HG03354 (cell line): ENCODE measurements around the gene PATZ1.

ENCODE experiments used
- ATAC-seq: cut with Tn5 transposase; IDR thresholded peaks from one replicate; pipeline ENCODE4 v1.9.1; 2021; ENCODE audit warnings: mild to moderate bottlenecking; ENCODE audit not compliant: unreplicated experiment, poor library complexity, severe bottlenecking

The PATZ1 gene

GRCh38 chr22:31343235-31344191 is 2.6 kb downstream of the PATZ1 start:
- ATAC-seq, result no peak

DNA sequence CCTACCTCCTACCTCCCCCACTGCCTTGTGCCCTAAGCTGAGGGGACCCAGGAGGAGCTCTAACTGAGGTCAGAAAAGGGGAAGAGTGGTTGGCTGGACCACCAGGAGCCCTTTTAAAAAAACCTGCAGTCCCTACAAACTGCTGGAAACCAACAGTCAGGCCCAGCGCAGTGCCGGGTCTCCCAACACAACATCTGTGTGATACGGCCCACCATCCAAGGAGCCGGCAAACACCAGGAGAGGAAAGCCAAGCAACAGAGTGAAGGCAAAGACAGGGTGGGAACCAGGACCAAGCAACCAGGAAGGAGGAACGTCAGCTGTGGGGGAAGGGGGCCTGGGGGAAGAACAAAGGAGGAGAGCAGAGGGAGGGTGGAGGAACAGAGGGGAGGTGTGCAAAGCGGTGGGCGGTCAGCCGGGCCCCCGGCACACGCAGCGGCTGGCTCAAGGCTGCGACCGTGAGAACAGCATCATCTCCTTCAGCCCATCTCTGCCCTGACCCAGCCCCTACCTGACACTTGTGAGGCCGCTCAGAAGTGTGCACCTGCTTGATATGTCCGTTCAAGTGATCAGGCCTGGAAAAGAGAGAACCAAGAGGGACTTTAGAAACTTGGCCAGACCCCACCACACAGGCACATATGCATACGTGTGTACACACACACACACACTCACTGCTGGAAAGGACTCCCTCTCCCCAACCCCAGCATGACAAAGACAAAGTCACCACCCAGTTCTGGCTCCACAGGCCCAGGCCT is 3.6 kb downstream of the PATZ1 start:
- ATAC-seq, result no peak

GRCh38 chr22:31341386-31342088 is 4.6 kb downstream of the PATZ1 start:
- ATAC-seq, result no peak

DNA sequence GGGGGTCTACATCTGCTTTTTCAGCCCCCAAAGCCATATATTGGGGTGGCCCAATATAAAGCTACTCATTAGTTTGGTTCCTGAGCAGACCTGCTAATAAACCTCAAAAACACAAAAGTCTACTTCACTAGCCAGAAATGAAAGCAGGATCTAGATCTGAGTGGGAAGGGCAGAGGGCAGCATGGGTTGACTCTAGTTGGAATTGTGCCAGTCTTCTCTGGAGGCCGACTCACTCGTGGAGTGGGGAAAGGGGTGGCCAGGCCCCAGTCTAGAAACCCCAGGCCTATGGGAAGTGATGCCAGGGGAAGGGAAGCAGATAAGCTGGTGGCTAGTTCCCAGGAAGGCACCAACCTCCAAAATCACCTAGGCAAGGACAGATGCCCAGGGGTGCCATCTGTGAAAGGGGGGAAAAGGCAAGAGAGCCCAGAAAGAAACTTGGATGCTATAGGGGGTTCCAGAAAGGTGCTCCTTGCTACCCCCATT is 5.3 kb downstream of the PATZ1 start:
- no peak for ATAC-seq

DNA sequence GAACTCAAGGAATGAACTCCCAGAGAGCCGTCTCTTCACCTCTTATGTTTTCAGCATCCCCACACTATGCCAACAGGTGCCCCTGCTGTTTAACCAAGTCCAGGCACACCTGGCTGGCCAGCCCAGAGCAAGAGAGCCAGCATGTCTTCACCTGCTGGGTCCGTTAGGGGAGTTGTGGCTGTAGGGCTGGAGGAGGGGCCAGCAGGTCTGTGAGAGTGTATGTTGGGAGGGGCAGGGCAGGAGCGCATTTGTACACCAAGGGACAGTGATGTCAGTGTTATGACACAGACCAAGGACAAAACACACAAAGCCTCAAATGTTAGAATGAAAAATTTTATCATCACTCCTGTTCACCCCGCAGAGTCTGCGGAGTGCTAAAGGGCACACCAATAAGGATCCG is 5.8 kb downstream of the PATZ1 start:
- ATAC-seq, result no peak

DNA sequence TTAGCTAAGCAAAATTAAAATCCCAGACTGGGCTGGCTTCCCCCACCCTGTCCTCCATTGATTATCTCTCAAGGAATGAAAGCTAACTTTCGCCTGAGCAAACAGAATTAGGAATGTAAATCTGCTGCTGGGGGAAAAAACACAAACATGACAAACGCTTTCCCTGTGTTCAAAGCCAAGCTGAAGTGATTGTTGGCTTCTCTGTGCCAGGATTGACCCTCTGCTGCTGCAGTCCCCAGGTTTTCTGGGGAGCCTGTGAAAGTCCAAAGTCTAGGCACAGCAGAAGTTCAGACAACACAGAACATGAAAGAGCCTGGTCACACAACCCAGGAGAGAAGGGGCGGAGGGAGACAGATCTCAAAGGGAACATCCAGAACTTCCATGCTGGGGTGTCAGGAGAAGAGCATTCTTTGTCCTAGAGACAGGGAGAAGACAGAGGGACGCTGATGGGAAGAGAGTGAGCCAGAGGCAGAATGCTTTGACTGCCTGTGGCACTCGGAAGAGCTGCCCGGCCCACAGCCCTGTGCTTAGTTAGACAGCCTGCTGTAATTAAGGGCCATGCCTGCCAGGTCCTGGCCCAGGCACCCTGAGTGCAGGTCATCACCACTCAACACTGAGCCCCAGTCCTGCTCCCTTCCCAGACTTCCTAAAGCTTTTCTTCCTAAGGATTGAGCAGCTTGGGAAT is 6.9 kb downstream of the PATZ1 start:
- no peak for ATAC-seq

DNA sequence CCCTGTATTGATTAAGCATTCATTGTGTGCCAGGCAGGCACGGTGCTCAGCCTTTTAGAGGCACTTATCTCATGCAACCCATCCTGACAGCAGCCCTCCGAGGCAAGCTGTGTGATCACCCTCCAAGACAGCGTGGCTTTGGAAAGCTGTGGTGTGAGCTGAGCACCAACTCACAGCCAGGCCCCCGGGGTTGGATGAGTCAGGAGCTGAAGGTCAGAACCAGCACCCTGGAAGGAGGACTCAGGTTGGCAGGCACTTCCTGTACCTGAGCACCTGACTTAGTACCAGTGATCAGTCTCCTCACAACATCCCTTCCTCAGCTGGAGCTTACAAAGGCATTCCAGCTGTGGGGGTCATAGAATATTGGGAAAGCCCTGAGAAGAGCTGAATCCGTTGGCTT is 9.0 kb downstream of the PATZ1 start:
- no peak for ATAC-seq

DNA sequence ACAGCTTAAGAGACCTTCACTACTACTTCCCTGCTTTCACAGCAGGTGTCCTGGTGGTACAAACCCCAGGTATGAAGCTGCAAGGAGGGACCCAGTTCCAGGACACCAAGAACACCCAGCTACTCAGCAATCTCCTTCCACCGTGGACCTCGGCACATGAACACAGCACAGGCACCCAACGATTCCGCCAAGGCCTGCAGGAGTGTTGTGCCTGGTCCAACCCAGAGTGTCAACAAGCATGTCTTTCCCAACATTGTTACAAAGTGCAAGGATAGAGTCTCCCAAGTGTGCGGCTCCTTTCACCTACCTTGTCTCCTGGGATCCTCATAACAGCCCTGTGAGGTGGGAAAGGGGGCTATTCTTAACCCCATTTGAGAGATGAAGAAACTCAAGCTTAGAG is 11.8 kb downstream of the PATZ1 start:
- ATAC-seq, result no peak

DNA sequence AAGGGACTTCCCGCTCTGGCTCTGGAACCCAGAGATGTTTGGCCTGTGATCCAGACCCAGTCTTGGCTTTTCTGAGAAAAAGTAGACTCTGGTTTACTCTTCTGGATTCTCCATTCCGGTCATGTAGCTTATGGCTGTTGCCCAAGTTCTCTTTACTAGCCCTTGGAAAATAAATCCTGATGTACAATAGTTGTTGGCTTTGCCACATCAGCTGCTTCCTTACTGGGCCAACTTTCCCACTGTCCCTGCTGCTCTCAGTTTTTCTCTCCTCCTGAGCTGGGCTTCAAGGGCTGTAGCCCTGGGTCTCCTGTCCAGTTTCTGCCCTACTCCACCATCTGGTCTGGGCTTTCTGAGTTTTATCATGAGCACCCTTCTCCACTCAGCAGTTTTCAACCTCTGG is 12.5 kb downstream of the PATZ1 start:
- no peak for ATAC-seq

- no peak for ATAC-seq
Observed at GRCh38 chr22:31332886-31333285, 13.3 kb downstream of the PATZ1 start.

DNA sequence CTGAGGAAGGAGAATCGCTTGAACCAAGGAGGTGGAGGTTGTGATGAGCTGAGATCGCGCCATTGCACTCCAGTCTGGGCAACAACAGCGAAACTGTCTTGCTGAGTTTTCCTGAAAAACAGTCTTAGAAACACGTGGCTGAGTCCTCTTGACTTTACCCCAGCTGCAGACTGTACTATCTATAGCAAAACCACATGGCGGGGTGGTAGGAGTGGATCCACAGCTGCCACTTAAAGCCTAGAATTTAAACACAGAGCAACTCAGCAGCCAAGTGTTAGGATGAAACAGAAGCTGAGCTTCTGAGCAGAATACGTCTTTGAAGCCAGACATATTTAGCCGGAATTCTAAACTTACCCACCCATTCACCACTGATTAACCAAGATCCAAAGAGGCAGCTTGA is 14.1 kb downstream of the PATZ1 start:
- no peak for ATAC-seq

GRCh38 chr22:31329453-31330215 is 16.5 kb downstream of the PATZ1 start:
- ATAC-seq, result no peak

- ATAC-seq, result no peak
Observed at GRCh38 chr22:31329029-31329428, 17.1 kb downstream of the PATZ1 start.

- ATAC-seq, result no peak
Observed at GRCh38 chr22:31328544-31328960, 17.6 kb downstream of the PATZ1 start.

DNA sequence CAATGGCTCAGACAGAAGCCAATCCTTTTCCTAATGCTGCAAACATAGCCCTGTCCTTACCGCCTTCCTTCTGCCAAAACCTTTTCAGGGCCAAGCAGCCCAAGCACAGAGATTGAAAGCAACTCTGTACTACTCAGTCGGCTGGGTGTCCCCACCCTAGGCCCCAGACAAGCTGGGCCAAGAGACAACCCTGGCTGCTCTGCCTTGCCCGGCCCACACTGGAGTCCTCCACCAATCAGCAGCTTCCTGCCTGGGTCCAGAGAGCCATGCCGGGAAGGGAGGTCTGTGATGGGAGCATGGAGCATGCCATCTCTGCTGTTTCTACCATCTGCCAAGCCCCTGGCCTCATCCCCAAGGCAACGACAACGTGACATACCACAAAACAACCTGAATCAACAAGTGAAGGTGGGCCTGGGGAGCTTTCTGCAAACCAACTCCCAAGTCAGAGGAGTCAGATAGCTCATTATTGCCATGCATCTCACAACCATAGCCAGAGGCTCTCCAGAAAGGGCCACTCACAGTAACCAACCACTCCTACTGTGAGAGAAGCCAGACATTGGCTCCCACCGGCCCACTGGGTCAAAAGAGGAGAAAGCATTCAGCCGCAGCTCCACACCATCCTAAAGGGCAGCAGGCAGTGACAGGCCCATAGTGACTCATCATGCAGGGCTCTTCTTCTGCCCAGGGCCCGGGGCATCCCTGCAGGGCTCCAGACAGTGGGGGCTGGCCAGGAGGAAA is 18.2 kb downstream of the PATZ1 start:
- ATAC-seq, result no peak

GRCh38 chr22:31326877-31327276 is 19.3 kb downstream of the PATZ1 start:
- no peak for ATAC-seq

DNA sequence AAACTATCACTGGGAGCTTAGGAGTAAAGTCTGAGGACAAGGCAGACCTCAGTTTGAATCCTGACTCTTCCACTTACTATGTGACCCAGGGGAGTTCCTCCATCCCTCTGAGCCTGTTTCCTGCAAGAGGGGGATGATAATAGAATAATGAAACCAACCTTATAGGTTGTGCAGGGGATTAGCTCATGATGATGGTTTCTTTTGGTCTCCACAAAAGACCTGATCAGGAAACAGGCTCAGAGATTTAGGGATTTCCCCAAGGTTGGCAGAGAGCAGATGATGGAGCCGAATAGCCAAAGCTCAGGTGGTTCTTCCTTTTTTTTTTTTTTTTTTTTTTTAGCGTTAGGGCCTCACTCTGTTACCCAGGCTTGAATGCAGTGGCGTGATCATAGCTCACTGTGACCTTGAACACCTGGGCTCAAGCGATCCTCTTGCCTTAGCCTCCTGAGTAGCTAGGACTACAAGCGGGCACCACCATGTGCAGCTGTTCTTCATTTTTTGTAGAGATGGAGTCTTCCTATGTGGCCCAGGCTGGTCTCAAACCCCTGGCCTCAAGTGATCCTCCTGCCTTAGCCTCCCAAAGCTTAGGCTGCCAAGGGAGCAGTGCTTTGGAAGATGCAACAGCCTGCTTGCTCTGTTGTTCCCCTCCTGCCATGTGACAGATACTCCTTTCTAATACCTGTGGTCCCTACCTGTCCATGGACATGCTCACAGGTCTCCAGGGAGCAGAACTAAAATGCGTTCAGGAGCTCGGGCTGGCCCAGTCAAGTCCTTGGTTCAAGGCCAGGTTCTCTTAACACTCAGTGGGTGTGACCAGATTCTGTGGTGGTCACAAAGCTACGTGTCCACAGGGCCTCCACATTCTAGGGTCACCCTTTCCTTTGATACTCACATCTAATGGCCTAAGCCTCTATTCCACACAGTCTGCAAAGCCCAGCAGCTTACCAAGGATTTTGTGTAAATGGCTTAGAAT is 22.3 kb downstream of the PATZ1 start:
- ATAC-seq, result no peak
